ENCODE results near the gene TCHP.

TCHP gene

GRCh38 chr12:109875572-109876131 is 24.4 kb upstream of the TCHP start:
- DNase-seq (ENCODE audit: low spot score) = peak; percentile 45
- TF ChIP-seq CTCF (IDR thresholded peaks at IDR 0.05; ENCODE audit: extremely low read depth, missing control alignments) = no peak

- TF ChIP-seq CTCF (IDR thresholded peaks at IDR 0.05; ENCODE audit: extremely low read depth, missing control alignments) = no peak
- DNase-seq (ENCODE audit: low spot score) = no peak
Measured at GRCh38 chr12:109876406-109876805, 23.7 kb upstream of the TCHP start.

GRCh38 chr12:109877504-109878246 is 22.4 kb upstream of the TCHP start:
- DNase-seq (ENCODE audit: low spot score) = no peak
- TF ChIP-seq CTCF (IDR thresholded peaks at IDR 0.05; ENCODE audit: extremely low read depth, missing control alignments) = no peak

GRCh38 chr12:109878247-109878625 is 21.8 kb upstream of the TCHP start:
- DNase-seq (ENCODE audit: low spot score) = no peak
- TF ChIP-seq CTCF (IDR thresholded peaks at IDR 0.05; ENCODE audit: extremely low read depth, missing control alignments) = no peak

- no peak for TF ChIP-seq CTCF (IDR thresholded peaks at IDR 0.05; ENCODE audit: extremely low read depth, missing control alignments)
- no peak for DNase-seq (ENCODE audit: low spot score)
Measured at GRCh38 chr12:109878749-109879148, 21.3 kb upstream of the TCHP start.

- no peak for DNase-seq (ENCODE audit: low spot score)
Measured at GRCh38 chr12:109879351-109880042, 20.6 kb upstream of the TCHP start.

More at GRCh38 chr12:109879351-109880042, 20.6 kb upstream of the TCHP start:
- no peak for TF ChIP-seq CTCF (IDR thresholded peaks at IDR 0.05; ENCODE audit: extremely low read depth, missing control alignments)

Measured in GM20000 (cell line).